HepG2 (cell line): Measurements from ENCODE around the gene NT5DC2. TPM values are rescaled to one million over a fixed set of nuclear protein-coding genes. Genes with fewer than 3 reads are reported as not detected.

Source experiments
- ARID5B ChIP-seq: IDR thresholded peaks from 2 replicates; pipeline ENCODE4 v1.4.0; 2020; ENCODE audit warnings: mild to moderate bottlenecking, missing genetic modification reagents
- CBFB ChIP-seq: sonication (generic); formaldehyde crosslinking; IDR thresholded peaks from 2 replicates; pipeline ENCODE4 v1.4.0; 2020; ENCODE audit warnings: missing genetic modification reagents
- CHD2 ChIP-seq: IDR thresholded peaks from 2 replicates; pipeline ENCODE4 v1.6.1; 2011; ENCODE audit warnings: low read depth, low read length, improper control_type of control experiment
- GABPA ChIP-seq, 2 experiments: IDR thresholded peaks; 2 replicates each; pipeline ENCODE4 v1.6.1; 2011 to 2016; ENCODE audit warnings: low read depth in 2 of 2, low read length in 1 of 2, missing biosample characterization in 1 of 2, missing genetic modification characterization in 1 of 2
- REXO4 ChIP-seq: sonication (generic); formaldehyde crosslinking; IDR thresholded peaks from 2 replicates; pipeline ENCODE4 v1.8.0; 2022; ENCODE audit warnings: missing genetic modification reagents, mild to moderate bottlenecking, borderline replicate concordance
- RNF219 ChIP-seq: sonication (generic); formaldehyde crosslinking; IDR thresholded peaks from 2 replicates; pipeline ENCODE4 v1.5.0; 2020; ENCODE audit warnings: mild to moderate bottlenecking, missing genetic modification reagents
- SMARCC2 ChIP-seq: fragments of 450-650 bp; IDR thresholded peaks from 2 replicates; pipeline ENCODE4 v1.6.1; 2017; ENCODE audit warnings: antibody characterized with exemption, mild to moderate bottlenecking
- SMYD3 ChIP-seq: sonication (generic); formaldehyde crosslinking; IDR thresholded peaks from 2 replicates; pipeline ENCODE4 v1.8.1; 2023; ENCODE audit warnings: mild to moderate bottlenecking, missing genetic modification reagents
- TEAD3 ChIP-seq: optimal IDR thresholded peaks from 2 replicates; pipeline ENCODE3; 2016; ENCODE audit warnings: borderline replicate concordance
- THRA ChIP-seq: sonication (generic); formaldehyde crosslinking; IDR thresholded peaks from 2 replicates; pipeline ENCODE4 v1.4.0; 2020; ENCODE audit warnings: missing genetic modification reagents, borderline replicate concordance
- ZBTB34 ChIP-seq: sonication (generic); formaldehyde crosslinking; IDR thresholded peaks from 2 replicates; pipeline ENCODE4 v1.8.0; 2022; ENCODE audit warnings: mild to moderate bottlenecking, missing genetic modification reagents
- ZMYM4 ChIP-seq: sonication (generic); formaldehyde crosslinking; IDR thresholded peaks from 2 replicates; pipeline ENCODE4 v1.8.1; 2023; ENCODE audit warnings: mild to moderate bottlenecking, missing genetic modification reagents
- ZNF574 ChIP-seq: sonication (generic); formaldehyde crosslinking; IDR thresholded peaks from 2 replicates; pipeline ENCODE4 v1.4.0; 2020; ENCODE audit warnings: missing genetic modification reagents
- ZNF577 ChIP-seq: sonication (generic); formaldehyde crosslinking; IDR thresholded peaks from 2 replicates; pipeline ENCODE4 v1.4.0; 2020; ENCODE audit warnings: mild to moderate bottlenecking, low read depth, missing genetic modification reagents, borderline replicate concordance
- polyA plus RNA-seq, 8 experiments: library from polyadenylated mRNA; depleted of rRNA in 3 of 8; stranded (reverse) in 7 of 8; unstranded in 1 of 8; fragments of >200 nt; fragmentation: Illumina TruSeq in 4 of 8; extraction: Trizol in 4 of 8; gene quantifications; 2 replicates each; pipeline versions ENCODE4 v1.2.1 to v1.2.3, GENCODE V29; 2011 to 2016; ENCODE audit warnings: low read depth in 4 of 8, missing spikeins in 1 of 8, mixed read lengths in 1 of 8; ENCODE audit not compliant: insufficient read depth in 1 of 8
- total RNA-seq, 5 experiments: library from RNA; depleted of rRNA; stranded (reverse); fragments of >200 nt; fragmentation: Illumina TruSeq; extraction: Trizol; gene quantifications; 2 replicates each; pipeline ENCODE4 v1.2.3, GENCODE V29; 2016; ENCODE audit warnings: low read depth in 1 of 5

The NT5DC2 gene
- total and polyA plus RNA-seq, 2 of the 13 experiments (the other 11 are each of a cell fraction or from before 2014, with no cell fraction given): 131 to 240 TPM

- TF ChIP-seq THRA (peak; percentile 17), SMYD3 (CRISPR knock-in tag) (no peak), RNF219 (CRISPR knock-in tag) (0 out of 2 replicates have a peak, but pooled peaks have one; percentile 1), CBFB (CRISPR knock-in tag) (peak; percentile 66; the same call in 1 of the 2 replicates), ZNF577 (no peak), ZBTB34 (CRISPR knock-in tag) (no peak), SMARCC2 (no peak), GABPA (IDR thresholded peaks at IDR 0.05; ENCODE audit: low read depth, low read length) (no peak), GABPA (CRISPR knock-in tag; IDR thresholded peaks at IDR 0.05; ENCODE audit: low read depth) (peak; percentile 78), CHD2 (peak; percentile 89), REXO4 (CRISPR knock-in tag) (no peak), ZMYM4 (CRISPR knock-in tag) (peak; percentile 82; the same call in 1 of the 2 replicates), TEAD3 (CRISPR knock-in tag) (no peak), ZNF574 (CRISPR knock-in tag) (peak; percentile 87), ARID5B (peak; percentile 62)
Measured at GRCh38 chr3:52536369-52537164, 2.9 kb upstream of the NT5DC2 start, which contains the start of gene UQCC5 (continued).
